ENCODE results near the gene SUMO2. TPM values are rescaled to one million over a fixed set of nuclear protein-coding genes. Genes with fewer than 3 reads are reported as not detected.
A peak's percentile ranks its signal among the peaks of the same experiment; 100 is the strongest.

SUMO2 gene
- total and polyA plus RNA-seq, 2 of the 13 experiments (the other 11 are each of a cell fraction or from before 2014, with no cell fraction given) = 337 to 553 TPM

GRCh38 chr17:75181608-75182318 is 996 bp downstream of the SUMO2 start (continued):
- TF ChIP-seq ZNF10 (CRISPR knock-in tag; IDR thresholded peaks at IDR 0.05; ENCODE audit: borderline replicate concordance, low read depth) = no peak
- no peak for TF ChIP-seq ESRRA (CRISPR knock-in tag; IDR thresholded peaks at IDR 0.05; ENCODE audit: low read depth)
- TF ChIP-seq HMG20B (CRISPR knock-in tag; conservative IDR thresholded peaks at IDR 0.05) = no peak
- TF ChIP-seq CTCF (CRISPR knock-in tag; IDR thresholded peaks at IDR 0.05) = no peak
- no peak; the same call in 1 of the 2 replicates for TF ChIP-seq TAF1 (CRISPR knock-in tag; IDR thresholded peaks at IDR 0.05)
- TF ChIP-seq ZNF234 (CRISPR knock-in tag; conservative IDR thresholded peaks at IDR 0.05) = 0 out of 2 replicates have a peak, but pooled peaks have one; percentile 60
- TF ChIP-seq ZNF567 (CRISPR knock-in tag; IDR thresholded peaks at IDR 0.05; ENCODE audit: borderline replicate concordance) = no peak
- TF ChIP-seq KDM4B (CRISPR knock-in tag; IDR thresholded peaks at IDR 0.05) = no peak
- no peak for TF ChIP-seq BCL6 (CRISPR knock-in tag; IDR thresholded peaks at IDR 0.05)
- no peak for TF ChIP-seq HOXA7 (CRISPR knock-in tag; IDR thresholded peaks at IDR 0.05)
- 0 out of 2 replicates have a peak, but pooled peaks have one; percentile 34 for TF ChIP-seq ZNF713 (CRISPR knock-in tag; IDR thresholded peaks at IDR 0.05)
- no peak for TF ChIP-seq LBX2 (CRISPR knock-in tag; IDR thresholded peaks at IDR 0.05; ENCODE audit: borderline replicate concordance)
- TF ChIP-seq ZFP1 (CRISPR knock-in tag; IDR thresholded peaks at IDR 0.05) = no peak
- 0 out of 2 replicates have a peak, but pooled peaks have one; percentile 19 for TF ChIP-seq ZNF558 (CRISPR knock-in tag; IDR thresholded peaks at IDR 0.05; ENCODE audit: borderline replicate concordance)
- no peak for TF ChIP-seq ZBTB43 (CRISPR knock-in tag; conservative IDR thresholded peaks at IDR 0.05)
- no peak for TF ChIP-seq TFAP4 (IDR thresholded peaks at IDR 0.05; ENCODE audit: borderline replicate concordance, low read depth)
- no peak for TF ChIP-seq TSC22D2 (CRISPR knock-in tag; IDR thresholded peaks at IDR 0.05; ENCODE audit: borderline replicate concordance)
- no peak for TF ChIP-seq NCOA1 (CRISPR knock-in tag; IDR thresholded peaks at IDR 0.05)
- no peak for TF ChIP-seq ZNF292 (CRISPR knock-in tag; IDR thresholded peaks at IDR 0.05; ENCODE audit: borderline replicate concordance, low read depth)
- no peak for TF ChIP-seq SMYD3 (CRISPR knock-in tag; IDR thresholded peaks at IDR 0.05)
- TF ChIP-seq ZBTB46 (CRISPR knock-in tag; IDR thresholded peaks at IDR 0.05; ENCODE audit: borderline replicate concordance) = no peak
- no peak; the same call in 1 of the 2 replicates for TF ChIP-seq HOXA5 (CRISPR knock-in tag; IDR thresholded peaks at IDR 0.05)

Measured in HepG2 (cell line).